AG10803 (cell line): ENCODE data around the gene GATA5.

Experiments
- DNase-seq: peaks from one replicate; pipeline ENCODE4 v3.0.0; 2010; ENCODE audit warnings: low read depth
- H3K4me3 ChIP-seq: 2 replicates; pipeline ENCODE4 v1.5.1; 2011; ENCODE audit warnings: mild to moderate bottlenecking, low read length, control low read depth
- CTCF ChIP-seq: conservative IDR thresholded peaks from 2 replicates; pipeline ENCODE4 v1.5.1; 2011; ENCODE audit warnings: mild to moderate bottlenecking, low read length, control low read depth, inconsistent platforms

GATA5 gene

GRCh38 chr20:62419759-62420158 lies 56.0 kb downstream of the GATA5 start:
- no peak for TF ChIP-seq CTCF
- DNase-seq = no peak
- no peak overlapping the region for H3K4me3 ChIP-seq

GRCh38 chr20:62418709-62419487 lies 56.9 kb downstream of the GATA5 start:
- DNase-seq = no peak
- H3K4me3 ChIP-seq = no peak overlapping the region
- no peak for TF ChIP-seq CTCF

GRCh38 chr20:62417981-62418708 lies 57.6 kb downstream of the GATA5 start:
- no peak for DNase-seq
- no peak for TF ChIP-seq CTCF
- H3K4me3 ChIP-seq = no peak overlapping the region

GRCh38 chr20:62416651-62417637 lies 58.9 kb downstream of the GATA5 start:
- TF ChIP-seq CTCF = no peak
- no peak for DNase-seq
- no peak overlapping the region for H3K4me3 ChIP-seq

DNA sequence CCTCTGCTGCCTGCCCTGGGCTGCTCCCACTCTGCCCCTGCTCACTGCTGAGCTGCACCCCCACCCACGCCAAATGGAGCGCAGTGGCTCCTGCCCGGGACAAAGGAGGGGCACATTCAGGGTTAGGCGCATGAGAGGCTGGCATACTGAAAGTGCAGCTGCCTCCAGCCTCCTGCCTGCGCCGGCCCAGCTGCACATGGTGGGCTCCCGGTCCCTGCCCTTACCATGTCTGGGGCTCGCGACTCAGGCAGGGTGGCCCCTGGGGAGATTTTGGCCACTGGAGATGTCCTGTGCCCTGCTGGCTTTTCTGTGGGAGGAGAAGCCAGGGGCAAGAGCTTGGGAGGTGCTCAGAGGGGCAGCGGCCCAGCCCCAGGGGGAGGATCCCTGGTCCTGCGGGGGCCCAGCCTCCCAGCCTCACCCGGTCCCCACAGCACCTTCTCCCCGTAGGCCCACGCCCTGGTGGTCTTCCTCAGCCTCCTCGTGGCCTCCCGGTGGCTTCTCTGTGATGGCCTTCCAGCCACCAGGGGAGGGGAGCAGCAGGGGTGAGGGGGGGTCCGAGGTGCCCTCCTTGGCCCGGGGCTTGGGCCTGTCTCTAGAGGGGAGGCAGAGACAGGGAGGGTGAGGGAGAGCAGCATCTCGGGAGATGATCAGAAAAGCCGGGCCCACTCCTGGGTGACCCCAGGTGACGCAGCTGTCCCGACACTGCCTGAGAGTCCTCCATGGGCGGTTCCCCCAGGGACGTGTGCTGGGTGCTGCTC lies 60.3 kb downstream of the GATA5 start:
- H3K4me3 ChIP-seq = no peak overlapping the region
- no peak for TF ChIP-seq CTCF
- no peak for DNase-seq

DNA sequence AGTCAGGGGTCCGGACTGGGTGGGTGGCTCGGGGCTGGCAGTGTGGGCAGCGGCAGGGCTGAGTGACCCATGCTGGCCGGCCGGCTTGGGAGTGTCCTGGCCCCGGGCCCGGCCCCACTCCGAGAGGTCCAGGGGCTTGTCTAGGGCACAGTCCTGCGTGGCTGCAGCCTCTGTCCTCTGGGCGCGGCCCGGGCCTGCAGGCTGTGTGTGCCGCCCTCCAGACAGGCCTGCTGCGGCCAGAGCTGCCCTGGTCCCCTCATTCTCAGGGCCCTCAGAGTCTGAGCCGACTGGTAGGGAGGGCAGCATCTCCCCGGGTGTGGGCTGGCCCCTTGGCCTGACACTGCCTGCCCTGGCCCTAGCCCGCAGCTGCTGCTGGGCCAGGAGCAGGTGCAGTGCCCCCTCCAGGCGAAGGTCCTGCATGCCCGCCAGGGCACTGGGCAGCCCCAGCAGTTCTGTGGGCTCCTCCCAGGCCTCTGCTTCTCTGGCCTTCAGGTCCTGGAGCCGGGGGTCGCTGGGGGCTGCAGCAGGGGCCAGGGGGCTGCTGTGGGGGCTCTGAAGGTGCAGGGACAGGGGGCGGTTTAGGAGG lies 61.8 kb downstream of the GATA5 start:
- no peak for TF ChIP-seq CTCF
- H3K4me3 ChIP-seq = no peak overlapping the region
- DNase-seq = no peak
